GM12891 (cell line): ENCODE results near the gene ZNF19.
"Not testable (repeated sequence)": the region's sequence is repeated elsewhere in the genome, so short reads cannot be mapped to it uniquely, and the experiment has no call there.

ENCODE experiments used
- DNase-seq: peaks from one replicate; pipeline ENCODE4 v3.0.0; 2011; ENCODE audit warnings: low spot score; ENCODE audit not compliant: insufficient read length
- FAIRE-seq: peaks from 2 replicates; lab custom pipeline; 2011; peaks lifted over from hg19 to GRCh38; lab: Jason Lieb, UNC
- PAX5 ChIP-seq: IDR thresholded peaks from 2 replicates; pipeline ENCODE4 v1.6.1; 2011; ENCODE audit warnings: low read length, moderate library complexity, mild to moderate bottlenecking; ENCODE audit not compliant: insufficient read depth, severe bottlenecking
- POLR2A ChIP-seq: IDR thresholded peaks from 2 replicates; pipeline ENCODE4 v1.6.1; 2011; ENCODE audit warnings: low read depth, low read length, control low read depth
- POLR2AphosphoS5 ChIP-seq: IDR thresholded peaks from 2 replicates; pipeline ENCODE4 v1.6.1; 2011; ENCODE audit warnings: low read depth, low read length, control low read depth
- POU2F2 ChIP-seq: IDR thresholded peaks from 2 replicates; pipeline ENCODE4 v1.6.1; 2011; ENCODE audit warnings: low read depth, mild to moderate bottlenecking, control low read depth, low read length, moderate library complexity
- SPI1 ChIP-seq: IDR thresholded peaks from 2 replicates; pipeline ENCODE4 v1.6.1; 2011; ENCODE audit warnings: low read depth, low read length, control low read depth
- TAF1 ChIP-seq: IDR thresholded peaks from 2 replicates; pipeline ENCODE4 v1.6.1; 2011; ENCODE audit warnings: low read depth, low read length, control low read depth

ZNF19 gene

DNA sequence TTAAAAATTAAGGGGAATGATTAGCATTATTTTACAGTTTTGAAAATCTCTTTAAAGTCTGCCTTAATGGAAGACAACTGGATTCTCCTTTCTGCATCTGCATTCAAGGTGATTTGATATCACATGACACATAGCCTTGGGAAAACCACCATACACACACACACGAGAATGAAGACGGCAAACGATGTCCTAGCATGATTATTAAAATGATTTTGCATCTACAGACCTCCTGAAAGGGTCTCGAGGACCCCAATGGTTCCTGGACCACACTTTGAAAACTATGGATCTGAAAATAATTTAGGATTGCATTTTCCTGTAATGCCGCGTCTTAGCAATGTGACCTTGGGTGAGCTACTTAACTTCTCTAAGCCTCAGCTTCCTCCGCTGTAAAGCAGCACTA is 25.4 kb upstream of the ZNF19 start:
- TF ChIP-seq POU2F2 = no peak
- no peak for TF ChIP-seq POLR2AphosphoS5
- no peak for TF ChIP-seq SPI1
- TF ChIP-seq TAF1 = no peak
- TF ChIP-seq POLR2A = no peak
- no peak for TF ChIP-seq PAX5
- DNase-seq (no peak), FAIRE-seq (no peak)

DNA sequence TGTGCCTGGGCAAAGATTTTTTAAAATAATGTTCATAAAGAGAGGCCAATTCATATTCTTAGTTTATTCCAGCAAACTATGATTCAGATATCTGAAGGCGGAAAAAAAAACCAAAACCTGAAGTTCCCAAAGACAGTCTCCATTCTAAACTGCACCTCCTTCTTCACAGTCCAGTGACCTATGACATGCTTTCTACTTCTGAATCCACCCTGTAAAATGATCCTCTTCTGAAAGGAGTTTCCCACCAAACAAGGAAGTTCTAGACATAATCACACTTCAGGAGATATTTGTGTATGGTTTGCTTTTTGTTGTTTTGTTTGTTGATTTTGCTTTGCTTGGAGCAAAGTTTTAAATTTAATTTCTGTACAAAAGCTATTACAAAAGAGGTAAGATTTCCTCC is 24.2 kb upstream of the ZNF19 start:
- no peak for TF ChIP-seq PAX5
- FAIRE-seq (no peak), DNase-seq (no peak)

GRCh38 chr16:71507061-71507460 is 17.9 kb upstream of the ZNF19 start:
- TF ChIP-seq POLR2A (no peak), PAX5 (no peak), TAF1 (no peak), SPI1 (no peak), POLR2AphosphoS5 (no peak), POU2F2 (no peak)
- DNase-seq (no peak), FAIRE-seq (no peak)

DNA sequence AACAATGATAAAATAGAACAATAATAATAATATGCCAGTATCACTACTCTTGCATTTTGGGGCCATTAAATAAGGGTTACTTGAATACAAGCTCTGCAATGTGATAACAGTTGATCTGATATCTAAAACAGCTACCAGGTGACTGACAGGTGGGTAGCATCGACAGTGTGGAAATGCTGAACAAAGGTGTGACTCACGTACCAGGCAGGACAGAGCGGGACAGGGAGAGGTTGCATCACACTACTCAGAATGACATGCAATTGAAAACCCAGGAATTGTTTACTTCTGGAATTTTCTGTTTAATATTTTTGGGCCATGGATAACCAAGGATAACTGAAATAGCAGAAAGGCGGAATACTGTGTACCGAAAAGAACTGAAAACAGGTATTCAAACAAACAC is 15.8 kb upstream of the ZNF19 start:
- FAIRE-seq (peak; percentile 23), DNase-seq (no peak)
- TF ChIP-seq POU2F2 (no peak), SPI1 (no peak), POLR2AphosphoS5 (no peak), TAF1 (no peak), PAX5 (no peak), POLR2A (no peak)

GRCh38 chr16:71504051-71504450 is 14.9 kb upstream of the ZNF19 start:
- not testable (repeated sequence) for DNase-seq, FAIRE-seq

DNA sequence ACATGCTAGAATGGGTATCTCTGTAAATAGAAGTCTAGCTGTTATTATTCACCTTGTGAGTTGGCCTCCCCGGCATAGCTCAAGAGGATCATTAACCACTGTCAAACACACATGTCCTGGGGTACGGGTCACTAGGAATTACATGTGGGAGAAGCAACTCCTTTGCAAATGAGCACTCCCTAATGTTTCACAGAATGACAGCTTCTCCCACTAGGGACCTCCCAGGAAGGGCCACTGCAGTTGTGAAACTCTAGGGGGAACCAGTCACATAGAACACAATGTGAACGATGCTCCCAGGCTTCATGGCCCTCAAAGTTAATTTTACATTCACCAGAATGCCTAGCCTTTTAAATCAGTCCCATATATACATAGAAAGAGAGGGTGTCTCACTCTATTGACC is 12.4 kb upstream of the ZNF19 start:
- no peak for TF ChIP-seq POU2F2
- TF ChIP-seq PAX5 = no peak
- no peak for TF ChIP-seq POLR2AphosphoS5
- TF ChIP-seq TAF1 = no peak
- TF ChIP-seq SPI1 = no peak
- no peak for TF ChIP-seq POLR2A
- FAIRE-seq = no peak
- no peak for DNase-seq

DNA sequence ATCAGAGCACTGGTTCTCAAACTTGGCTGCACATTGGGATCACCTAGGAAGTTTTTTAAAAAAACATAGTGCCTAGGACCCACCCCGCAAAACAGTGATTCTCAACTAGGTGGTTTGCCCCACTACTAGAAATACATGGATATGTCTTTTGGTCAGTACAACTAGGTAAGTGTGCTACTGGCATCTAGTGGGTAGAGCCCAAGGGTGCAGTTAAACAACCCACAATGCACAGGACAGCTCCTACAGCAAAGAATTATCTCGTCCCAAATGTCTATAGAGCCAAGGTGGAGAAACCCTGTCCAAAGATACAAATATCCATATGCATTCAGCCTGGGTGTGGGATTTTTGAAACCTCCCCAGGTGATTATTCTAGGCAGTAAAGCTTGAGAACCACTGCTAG is 11.8 kb upstream of the ZNF19 start:
- FAIRE-seq (no peak), DNase-seq (no peak)
- TF ChIP-seq TAF1 = no peak
- no peak for TF ChIP-seq PAX5
- TF ChIP-seq SPI1 = no peak
- TF ChIP-seq POLR2AphosphoS5 = no peak
- no peak for TF ChIP-seq POLR2A
- TF ChIP-seq POU2F2 = no peak

GRCh38 chr16:71499775-71500364 is 10.7 kb upstream of the ZNF19 start:
- DNase-seq = peak; percentile 24
- TF ChIP-seq POU2F2 (0 out of 2 replicates have a peak, but pooled peaks have one; percentile 34), TAF1 (no peak)
- peak; percentile 71 for FAIRE-seq

DNA sequence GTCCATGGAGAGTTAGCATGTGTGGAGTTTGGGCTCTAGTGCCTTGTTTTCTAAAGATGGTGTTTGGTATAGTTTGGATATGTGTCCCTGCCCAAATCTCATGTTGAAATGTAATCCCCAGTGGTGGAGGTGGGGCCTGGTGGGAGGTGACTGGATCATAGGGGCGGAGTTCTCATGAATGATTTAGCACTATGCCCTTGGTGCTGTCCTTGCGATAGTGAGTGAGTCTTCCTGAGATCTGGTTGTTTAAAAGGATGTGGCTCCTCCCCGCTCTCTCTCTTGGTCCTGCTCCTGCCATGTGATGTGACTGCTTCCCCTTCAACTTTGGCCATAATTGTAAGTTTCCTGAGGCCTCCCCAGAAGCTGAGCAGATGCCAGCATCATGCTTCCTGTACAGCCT is 8.9 kb upstream of the ZNF19 start:
- FAIRE-seq (no peak), DNase-seq (no peak)
- TF ChIP-seq PAX5 (no peak), POU2F2 (no peak), SPI1 (no peak), POLR2AphosphoS5 (no peak), TAF1 (no peak), POLR2A (no peak)

DNA sequence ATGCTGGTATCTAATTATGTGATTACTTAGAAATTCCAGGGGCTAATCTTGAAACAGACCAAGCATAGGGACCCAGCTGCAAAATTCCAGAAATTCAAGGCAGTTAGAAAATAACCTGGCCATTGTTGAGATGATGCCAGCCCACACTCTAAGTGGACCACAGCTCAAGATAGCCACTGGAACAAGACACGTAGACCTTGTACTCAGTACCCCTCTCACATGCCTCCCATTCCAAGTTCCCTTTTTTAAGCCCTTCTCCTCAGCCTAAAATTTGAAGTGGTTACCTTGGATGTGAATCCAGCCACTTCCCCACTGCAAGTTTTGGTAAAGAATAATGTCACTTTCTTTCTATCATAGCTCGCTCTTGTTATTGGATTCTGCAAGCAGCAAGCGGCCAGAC is 4.1 kb upstream of the ZNF19 start:
- FAIRE-seq = no peak
- TF ChIP-seq POU2F2 = no peak
- TF ChIP-seq SPI1 = no peak
- no peak for TF ChIP-seq POLR2A
- TF ChIP-seq PAX5 = no peak
- no peak for TF ChIP-seq POLR2AphosphoS5
- TF ChIP-seq TAF1 = no peak
- DNase-seq = no peak

DNA sequence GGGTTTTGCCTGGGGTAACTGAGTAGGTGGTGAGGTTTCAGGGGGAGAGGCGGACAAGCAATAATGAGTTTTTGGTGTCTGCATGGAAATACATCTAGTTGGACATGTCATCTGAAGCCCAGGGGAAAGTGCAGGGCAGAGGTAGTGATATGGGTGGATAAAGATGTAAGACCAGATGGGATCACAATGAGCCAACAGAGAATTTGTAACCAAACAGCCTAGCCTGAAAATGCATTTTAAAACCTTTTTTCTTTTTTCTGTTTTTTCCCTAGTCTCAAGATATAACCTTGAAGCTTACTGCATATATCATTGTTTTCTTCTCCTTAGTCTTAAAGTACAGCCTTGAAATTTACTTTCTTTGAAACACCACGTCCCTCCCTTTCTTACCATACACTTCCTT is 3.7 kb upstream of the ZNF19 start:
- DNase-seq (no peak), FAIRE-seq (no peak)
- TF ChIP-seq SPI1 (no peak), POLR2A (no peak), POLR2AphosphoS5 (no peak), POU2F2 (no peak), TAF1 (no peak), PAX5 (no peak)
